Medulla oblongata (tissue), 1 donor: ENCODE data around the gene KRTAP9-8.
"Not testable (repeated sequence)": the region's sequence is repeated elsewhere in the genome, so short reads cannot be mapped to it uniquely, and the experiment has no call there.

Source experiments
- DNase-seq: peaks from one replicate; pipeline ENCODE4 v3.0.0-alpha.2; 2015; ENCODE audit errors: extremely low spot score

KRTAP9-8 gene

GRCh38 chr17:41255381-41256290 lies 17.8 kb downstream of the KRTAP9-8 start, which contains the start of gene KRTAP9-9:
Gene KRTAP9-9 (plus strand): TSS chr17:41255384.
- DNase-seq, result not testable (repeated sequence)

- DNase-seq, result no peak
These were observed 18.5 kb downstream of the KRTAP9-8 start for GRCh38 chr17:41256291-41256685.

GRCh38 chr17:41258406-41258805 lies 20.6 kb downstream of the KRTAP9-8 start:
- no peak for DNase-seq

GRCh38 chr17:41263212-41263611 lies 25.4 kb downstream of the KRTAP9-8 start:
- DNase-seq, result no peak

- no peak for DNase-seq
These were observed 26.8 kb downstream of the KRTAP9-8 start for GRCh38 chr17:41264599-41264998.

GRCh38 chr17:41265078-41265477 lies 27.3 kb downstream of the KRTAP9-8 start, which contains the start of gene KRTAP9-6:
Gene KRTAP9-6 (plus strand): TSS chr17:41265378. CDS start chr17:41265378, 0 bp downstream.
- no peak for DNase-seq

GRCh38 chr17:41267711-41268110 lies 29.9 kb downstream of the KRTAP9-8 start:
- no peak for DNase-seq

- DNase-seq, result not testable (repeated sequence)
These were observed 33.5 kb downstream of the KRTAP9-8 start for GRCh38 chr17:41271323-41271722.

- DNase-seq, result no peak
These were observed 34.1 kb downstream of the KRTAP9-8 start for GRCh38 chr17:41271858-41272257.

- not testable (repeated sequence) for DNase-seq
These were observed 37.9 kb downstream of the KRTAP9-8 start, which contains the start of gene KRTAP9-7 for GRCh38 chr17:41275648-41276190. Gene KRTAP9-7 (plus strand): TSS chr17:41275698. CDS start chr17:41275698, 0 bp downstream.

- no peak for DNase-seq
These were observed 40.6 kb downstream of the KRTAP9-8 start for GRCh38 chr17:41278176-41278955.

- DNase-seq, result no peak
These were observed 46.2 kb downstream of the KRTAP9-8 start for GRCh38 chr17:41284043-41284442.

- DNase-seq, result no peak
These were observed 46.7 kb downstream of the KRTAP9-8 start for GRCh38 chr17:41284546-41284945.

GRCh38 chr17:41287050-41287449 lies 49.3 kb downstream of the KRTAP9-8 start:
- no peak for DNase-seq
